GM18867 (cell line): ENCODE data around the gene HSPA1A.
A peak's percentile ranks its signal among the peaks of the same experiment; 100 is the strongest.
"Not testable (repeated sequence)": the region's sequence is repeated elsewhere in the genome, so short reads cannot be mapped to it uniquely, and the experiment has no call there.

Experiments used
- ATAC-seq: cut with Tn5 transposase; IDR thresholded peaks from one replicate; pipeline ENCODE4 v1.9.1; 2021; ENCODE audit warnings: mild to moderate bottlenecking, moderate library complexity; ENCODE audit not compliant: unreplicated experiment

Gene HSPA1A

GRCh38 chr6:31808599-31808998 lies 6.7 kb upstream of the HSPA1A start:
- ATAC-seq: not testable (repeated sequence)

GRCh38 chr6:31811645-31812044 lies 3.7 kb upstream of the HSPA1A start:
- no peak for ATAC-seq

DNA sequence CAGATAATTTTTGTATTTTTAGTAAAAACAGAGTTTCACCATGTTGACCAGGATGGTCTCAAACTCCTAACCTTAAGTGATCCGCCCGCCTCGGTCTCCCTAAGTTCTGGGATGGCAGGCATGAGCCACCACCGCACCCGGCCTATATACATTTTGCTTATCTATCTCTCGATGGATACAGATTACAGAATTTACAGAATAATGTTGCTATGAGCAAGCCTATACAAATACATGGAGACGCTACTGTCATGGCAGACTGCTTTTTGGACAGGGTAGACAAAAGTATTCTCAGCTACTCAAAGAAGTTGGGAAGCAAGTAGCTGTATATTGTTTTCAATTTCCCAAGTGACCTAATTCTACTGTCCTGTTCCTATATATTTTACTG lies 1.9 kb upstream of the HSPA1A start:
- ATAC-seq: no peak

DNA sequence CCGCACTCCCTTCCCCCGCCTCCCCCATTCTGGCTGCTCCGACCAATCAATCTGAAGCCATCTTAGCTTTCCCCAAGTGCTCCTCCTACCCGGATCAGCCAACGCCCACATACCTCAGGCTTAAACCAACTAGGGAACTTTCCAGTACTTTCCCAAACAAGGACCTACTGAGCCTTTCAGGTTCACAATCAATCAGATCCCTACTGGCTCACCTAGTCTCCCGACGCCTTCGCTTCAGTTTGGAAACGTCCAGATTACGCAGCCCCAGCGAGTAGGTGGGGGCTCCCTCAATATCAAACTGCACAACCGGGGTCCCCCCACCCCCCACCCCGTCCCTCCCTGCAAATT lies 692 bp upstream of the HSPA1A start:
- ATAC-seq: no peak

- ATAC-seq: not testable (repeated sequence)
Observed at GRCh38 chr6:31817133-31817928, 2.0 kb downstream of the HSPA1A start.

- ATAC-seq: not testable (repeated sequence)
Observed at GRCh38 chr6:31817929-31818511, 2.7 kb downstream of the HSPA1A start.

- ATAC-seq: no peak
Observed at GRCh38 chr6:31819871-31820299, 4.5 kb downstream of the HSPA1A start.

DNA sequence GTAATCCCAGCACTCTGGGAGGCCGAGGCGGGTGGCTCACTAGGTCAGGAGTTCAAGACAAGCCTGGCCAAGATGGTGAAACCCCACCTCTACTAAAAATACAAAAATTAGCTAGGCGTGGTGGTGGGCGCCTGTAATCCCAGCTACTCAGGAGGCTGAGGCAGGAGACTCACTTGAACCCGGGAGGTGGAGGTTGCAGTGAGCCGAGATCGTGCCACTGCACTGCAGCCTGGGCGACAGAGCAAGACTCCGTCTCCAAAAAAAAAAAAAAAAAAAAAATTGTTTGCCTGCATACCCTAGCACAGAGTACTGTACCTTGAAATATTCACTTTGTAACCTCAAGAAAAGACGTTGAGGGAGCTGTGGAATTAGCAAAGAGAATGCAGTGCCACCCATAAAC lies 5.1 kb downstream of the HSPA1A start:
- not testable (repeated sequence) for ATAC-seq

- peak; percentile 33 for ATAC-seq
Observed at GRCh38 chr6:31821301-31822035, 6.1 kb downstream of the HSPA1A start.

DNA sequence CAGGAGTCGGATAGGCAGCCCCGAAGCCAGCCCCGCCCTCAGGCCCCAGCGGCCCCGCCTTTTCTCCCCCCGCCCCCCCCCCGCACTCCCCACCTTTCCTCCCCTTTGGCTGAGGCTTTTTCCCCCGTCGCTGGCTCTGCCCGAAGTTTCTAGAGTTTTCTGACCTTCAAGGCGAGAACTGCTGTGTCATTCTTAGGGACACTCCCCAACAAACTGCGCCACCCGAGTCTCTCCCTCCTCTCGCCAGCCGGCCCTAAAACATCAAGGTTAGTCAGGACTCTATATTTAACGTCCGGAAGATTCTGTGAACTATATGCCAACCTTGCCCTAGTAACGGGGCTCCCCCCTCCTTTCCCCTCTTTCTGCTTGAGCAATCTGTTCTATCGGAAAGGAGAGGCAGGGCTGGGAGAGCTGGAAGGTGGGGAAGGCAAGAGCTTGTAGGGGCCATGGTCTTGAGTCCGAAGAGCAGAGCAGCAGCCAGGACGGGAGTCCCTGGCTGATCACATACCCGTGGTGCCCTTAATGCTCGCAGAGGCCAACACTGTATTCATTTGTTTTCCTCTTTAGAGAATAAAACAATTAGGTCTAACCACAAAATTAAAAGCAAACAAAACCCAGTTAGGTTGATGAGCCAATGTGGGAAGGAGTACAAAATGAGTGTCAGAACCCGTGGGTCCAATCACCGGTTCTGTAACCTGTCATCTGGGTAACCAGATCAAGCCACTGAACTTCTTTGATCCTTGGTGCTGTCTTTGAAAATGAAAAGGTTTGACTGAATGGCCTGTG lies 6.9 kb downstream of the HSPA1A start:
- peak; percentile 35 for ATAC-seq

- not testable (repeated sequence) for ATAC-seq
Observed at GRCh38 chr6:31823592-31824196, 8.4 kb downstream of the HSPA1A start.

DNA sequence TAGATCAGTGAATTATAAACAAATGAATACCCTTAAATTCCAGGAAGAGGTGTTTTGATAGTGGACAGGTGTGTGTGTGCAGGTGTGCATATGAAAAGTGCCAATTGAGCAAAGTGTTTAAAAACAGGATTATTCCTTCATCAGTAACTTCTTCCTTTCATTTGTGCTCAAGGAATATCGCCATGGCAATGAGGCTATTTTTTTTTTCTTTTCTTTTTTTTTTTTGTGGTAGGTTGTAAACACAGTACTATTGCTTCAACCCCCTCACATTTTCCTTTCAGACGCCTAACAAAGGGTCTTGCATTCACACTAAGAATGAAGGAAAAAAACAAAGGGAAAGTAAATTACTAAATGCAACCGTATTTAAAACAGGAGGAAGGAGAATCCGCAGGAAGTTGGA lies 10.2 kb downstream of the HSPA1A start:
- ATAC-seq: no peak

- ATAC-seq: peak; percentile 13
Observed at GRCh38 chr6:31826793-31827285, 11.5 kb downstream of the HSPA1A start.

DNA sequence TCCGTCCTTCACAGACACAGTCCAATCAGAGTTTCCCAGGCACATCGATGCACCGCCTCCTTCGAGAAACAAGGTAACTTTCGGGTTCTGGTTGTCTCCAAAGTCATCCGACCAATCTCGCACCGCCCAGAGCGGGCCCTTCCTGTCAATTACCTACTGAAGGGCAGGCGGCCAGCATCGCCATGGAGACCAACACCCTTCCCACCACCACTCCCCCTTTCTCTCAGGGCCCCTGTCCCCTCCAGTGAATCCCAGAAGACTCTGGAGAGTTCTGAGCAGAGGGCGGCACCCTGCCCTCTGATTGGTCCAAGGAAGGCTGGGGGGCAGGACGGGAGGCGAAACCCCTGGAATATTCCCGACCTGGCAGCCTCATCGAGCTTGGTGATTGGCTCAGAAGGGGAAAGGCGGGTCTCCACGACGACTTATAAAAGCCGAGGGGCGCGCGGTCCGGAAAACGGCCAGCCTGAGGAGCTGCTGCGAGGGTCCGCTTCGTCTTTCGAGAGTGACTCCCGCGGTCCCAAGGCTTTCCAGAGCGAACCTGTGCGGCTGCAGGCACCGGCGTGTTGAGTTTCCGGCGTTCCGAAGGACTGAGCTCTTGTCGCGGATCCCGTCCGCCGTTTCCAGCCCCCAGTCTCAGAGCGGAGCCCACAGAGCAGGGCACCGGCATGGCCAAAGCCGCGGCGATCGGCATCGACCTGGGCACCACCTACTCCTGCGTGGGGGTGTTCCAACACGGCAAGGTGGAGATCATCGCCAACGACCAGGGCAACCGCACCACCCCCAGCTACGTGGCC lies 12.1 kb downstream of the HSPA1A start, which contains the start of gene HSPA1B:
Gene HSPA1B, plus strand, starts transcription at position 453 of the 794 bp plus-strand sequence. Its CDS starts 213 bp downstream, at position 666.
- peak; percentile 68 for ATAC-seq

GRCh38 chr6:31829633-31830283 lies 14.4 kb downstream of the HSPA1A start:
- no peak for ATAC-seq

- no peak for ATAC-seq
Observed at GRCh38 chr6:31830886-31831335, 15.6 kb downstream of the HSPA1A start.

GRCh38 chr6:31831350-31832215 lies 16.2 kb downstream of the HSPA1A start:
- ATAC-seq: no peak
